ENCODE data around the gene FITM1.

The FITM1 gene

GRCh38 chr14:24085215-24085614 lies 45.2 kb upstream of the FITM1 start:
- no peak overlapping the region for H3K4me3 ChIP-seq (ENCODE audit: low read length)
- H3K9me3 ChIP-seq (ENCODE audit: control insufficient read depth, insufficient read depth, low read length), result no peaks in the 10 kb centered on the region
- no peak overlapping the region for H3K4me2 ChIP-seq (ENCODE audit: low read length)
- no peak for TF ChIP-seq EZH2phosphoT487 (IDR thresholded peaks at IDR 0.05; ENCODE audit: borderline replicate concordance, low read length)
- TF ChIP-seq CTCF (IDR thresholded peaks at IDR 0.05; ENCODE audit: low read depth, low read length, poor library complexity, severe bottlenecking), result no peak
- H3K36me3 ChIP-seq (ENCODE audit: control insufficient read depth, low read length), result no peaks in the 10 kb centered on the region
- no peaks in the 10 kb centered on the region for H3F3A ChIP-seq (ENCODE audit: control insufficient read depth, insufficient read depth)
- peaks cover 15% of the 10 kb centered on the region for H3K4me1 ChIP-seq (ENCODE audit: control insufficient read depth, low read length)
- no peaks in the 10 kb centered on the region for H4K20me1 ChIP-seq (ENCODE audit: control insufficient read depth, insufficient read depth, low read depth, low read length)
- no peaks in the 10 kb centered on the region for H3K79me2 ChIP-seq (ENCODE audit: control insufficient read depth, low read length)
- H3K9me2 ChIP-seq (replicated peaks; ENCODE audit: control insufficient read depth, low read length), result no peaks in the 10 kb centered on the region
- no peaks in the 10 kb centered on the region for H3K27me3 ChIP-seq (ENCODE audit: control insufficient read depth, low read length)
- no peak overlapping the region for H3K27ac ChIP-seq (ENCODE audit: low read depth, low read length)

- no peak for TF ChIP-seq CTCF (IDR thresholded peaks at IDR 0.05; ENCODE audit: low read depth, low read length, poor library complexity, severe bottlenecking)
- TF ChIP-seq EZH2phosphoT487 (IDR thresholded peaks at IDR 0.05; ENCODE audit: borderline replicate concordance, low read length), result no peak
- no peak overlapping the region for H3K4me2 ChIP-seq (ENCODE audit: low read length)
- H3F3A ChIP-seq (ENCODE audit: control insufficient read depth, insufficient read depth), result no peaks in the 10 kb centered on the region
- H4K20me1 ChIP-seq (ENCODE audit: control insufficient read depth, insufficient read depth, low read depth, low read length), result no peaks in the 10 kb centered on the region
- no peak overlapping the region for H3K4me3 ChIP-seq (ENCODE audit: low read length)
- H3K27ac ChIP-seq (ENCODE audit: low read depth, low read length), result no peak overlapping the region
- no peaks in the 10 kb centered on the region for H3K79me2 ChIP-seq (ENCODE audit: control insufficient read depth, low read length)
- H3K4me1 ChIP-seq (ENCODE audit: control insufficient read depth, low read length), result peaks cover 17% of the 10 kb centered on the region
- H3K9me3 ChIP-seq (ENCODE audit: control insufficient read depth, insufficient read depth, low read length), result no peaks in the 10 kb centered on the region
- no peaks in the 10 kb centered on the region for H3K27me3 ChIP-seq (ENCODE audit: control insufficient read depth, low read length)
- H3K9me2 ChIP-seq (replicated peaks; ENCODE audit: control insufficient read depth, low read length), result no peaks in the 10 kb centered on the region
- H3K36me3 ChIP-seq (ENCODE audit: control insufficient read depth, low read length), result no peaks in the 10 kb centered on the region
Measured at GRCh38 chr14:24086193-24086955, 44.1 kb upstream of the FITM1 start.

GRCh38 chr14:24087004-24087403 lies 43.5 kb upstream of the FITM1 start:
- H3K4me2 ChIP-seq (ENCODE audit: low read length), result no peak overlapping the region
- H3K9me2 ChIP-seq (replicated peaks; ENCODE audit: control insufficient read depth, low read length), result no peaks in the 10 kb centered on the region
- H3K79me2 ChIP-seq (ENCODE audit: control insufficient read depth, low read length), result no peaks in the 10 kb centered on the region
- no peak for TF ChIP-seq EZH2phosphoT487 (IDR thresholded peaks at IDR 0.05; ENCODE audit: borderline replicate concordance, low read length)
- no peak for TF ChIP-seq CTCF (IDR thresholded peaks at IDR 0.05; ENCODE audit: low read depth, low read length, poor library complexity, severe bottlenecking)
- no peaks in the 10 kb centered on the region for H4K20me1 ChIP-seq (ENCODE audit: control insufficient read depth, insufficient read depth, low read depth, low read length)
- no peaks in the 10 kb centered on the region for H3F3A ChIP-seq (ENCODE audit: control insufficient read depth, insufficient read depth)
- no peak overlapping the region for H3K27ac ChIP-seq (ENCODE audit: low read depth, low read length)
- H3K9me3 ChIP-seq (ENCODE audit: control insufficient read depth, insufficient read depth, low read length), result no peaks in the 10 kb centered on the region
- no peak overlapping the region for H3K4me3 ChIP-seq (ENCODE audit: low read length)
- H3K27me3 ChIP-seq (ENCODE audit: control insufficient read depth, low read length), result no peaks in the 10 kb centered on the region
- no peaks in the 10 kb centered on the region; the same call in 1 of the 2 replicates for H3K36me3 ChIP-seq (ENCODE audit: control insufficient read depth, low read length)
- H3K4me1 ChIP-seq (ENCODE audit: control insufficient read depth, low read length), result peaks cover 11% of the 10 kb centered on the region

Measured in DOHH2 (cell line).